SK-N-SH treated with all-trans-retinoic acid at 6 μM for 48 hours (cell line): ENCODE results near the gene ADGRB2.

ENCODE experiments used
- ATAC-seq: fragments of 200-7000 bp; cut with Tn5 transposase; 3 replicates; pipeline ENCODE4 v1.9.1; 2020; ENCODE audit warnings: mild to moderate bottlenecking, moderate library complexity
- ARNTL ChIP-seq: fragments of 450-650 bp; formaldehyde crosslinking; IDR thresholded peaks from 2 replicates; pipeline ENCODE4 v1.5.0; 2020; ENCODE audit warnings: low read depth, mild to moderate bottlenecking, moderate library complexity, borderline replicate concordance
- BACH2 ChIP-seq: fragments of 250-450 bp; sonication (Bioruptor Pico); IDR thresholded peaks from 2 replicates; pipeline ENCODE4 v1.9.0; 2021; ENCODE audit warnings: mild to moderate bottlenecking, borderline replicate concordance
- CSDC2 ChIP-seq: fragments of 250-450 bp; sonication (Bioruptor Pico); IDR thresholded peaks from 2 replicates; pipeline ENCODE4 v1.5.0; 2020; ENCODE audit warnings: mild to moderate bottlenecking, moderate library complexity
- ESRRG ChIP-seq: fragments of 250-450 bp; sonication (Bioruptor Pico); IDR thresholded peaks from 2 replicates; pipeline ENCODE4 v1.6.1; 2021; ENCODE audit warnings: mild to moderate bottlenecking
- GLIS3 ChIP-seq: fragments of 250-450 bp; sonication (Bioruptor Pico); IDR thresholded peaks from 2 replicates; pipeline ENCODE4 v1.5.0; 2020; ENCODE audit warnings: mild to moderate bottlenecking, moderate library complexity
- OSR1 ChIP-seq: fragments of 250-450 bp; sonication (Bioruptor Pico); IDR thresholded peaks from 2 replicates; pipeline ENCODE4 v1.8.0; 2022; ENCODE audit warnings: moderate library complexity, mild to moderate bottlenecking, inconsistent platforms
- PPARA ChIP-seq: fragments of 250-450 bp; sonication (Bioruptor Pico); IDR thresholded peaks from 2 replicates; pipeline ENCODE4 v1.5.0; 2020; ENCODE audit warnings: mild to moderate bottlenecking, borderline replicate concordance
- RARB ChIP-seq: fragments of 250-450 bp; sonication (Bioruptor Pico); IDR thresholded peaks from 2 replicates; pipeline ENCODE4 v1.8.0; 2021; ENCODE audit warnings: mild to moderate bottlenecking, moderate library complexity
- SNAI2 ChIP-seq: fragments of 250-450 bp; sonication (Bioruptor Pico); IDR thresholded peaks from 2 replicates; pipeline ENCODE4 v1.5.0; 2020; ENCODE audit warnings: mild to moderate bottlenecking, moderate library complexity
- TCF4 ChIP-seq: fragments of 250-450 bp; sonication (Bioruptor Pico); IDR thresholded peaks from 2 replicates; pipeline ENCODE4 v1.8.0; 2021; ENCODE audit warnings: mild to moderate bottlenecking, moderate library complexity, borderline replicate concordance
- TOX ChIP-seq: fragments of 250-450 bp; sonication (Bioruptor Pico); IDR thresholded peaks from 2 replicates; pipeline ENCODE4 v1.8.0; 2021; ENCODE audit warnings: mild to moderate bottlenecking, moderate library complexity, borderline replicate concordance
- ZC3H10 ChIP-seq: fragments of 250-450 bp; sonication (Bioruptor Pico); IDR thresholded peaks from 2 replicates; pipeline ENCODE4 v1.5.1; 2021; ENCODE audit warnings: mild to moderate bottlenecking, moderate library complexity
- ZFP3 ChIP-seq: fragments of 250-450 bp; sonication (Bioruptor Pico); IDR thresholded peaks from 2 replicates; pipeline ENCODE4 v1.5.0; 2020; ENCODE audit warnings: mild to moderate bottlenecking, moderate library complexity
- ZFP30 ChIP-seq: fragments of 450-650 bp; formaldehyde crosslinking; IDR thresholded peaks from 2 replicates; pipeline ENCODE4 v1.5.0; 2022; ENCODE audit warnings: mild to moderate bottlenecking, moderate library complexity
- ZNF565 ChIP-seq: fragments of 450-650 bp; formaldehyde crosslinking; conservative IDR thresholded peaks from 2 replicates; pipeline ENCODE4 v1.5.0; 2020; ENCODE audit warnings: low read depth, mild to moderate bottlenecking, moderate library complexity
- ZNF70 ChIP-seq: fragments of 450-650 bp; formaldehyde crosslinking; IDR thresholded peaks from 2 replicates; pipeline ENCODE4 v1.5.0; 2020; ENCODE audit warnings: mild to moderate bottlenecking, moderate library complexity
- ZNF8 ChIP-seq: fragments of 450-650 bp; formaldehyde crosslinking; IDR thresholded peaks from 2 replicates; pipeline ENCODE4 v1.5.0; 2020; ENCODE audit warnings: mild to moderate bottlenecking, moderate library complexity
- TF ChIP-seq, protein P1 (sequence below): fragments of 250-450 bp; sonication (Bioruptor Pico); IDR thresholded peaks from 2 replicates; pipeline ENCODE4 v1.5.1; 2020; ENCODE audit warnings: low read depth, mild to moderate bottlenecking, moderate library complexity
- TF ChIP-seq, protein P2 (sequence below): fragments of 250-450 bp; sonication (Bioruptor Pico); IDR thresholded peaks from 2 replicates; pipeline ENCODE4 v1.8.0; 2021; ENCODE audit warnings: low read depth, mild to moderate bottlenecking, moderate library complexity, borderline replicate concordance
- TF ChIP-seq, protein P3 (sequence below): fragments of 250-450 bp; sonication (Bioruptor Pico); IDR thresholded peaks from 2 replicates; pipeline ENCODE4 v1.8.0; 2020; ENCODE audit warnings: mild to moderate bottlenecking, moderate library complexity, borderline replicate concordance
- TF ChIP-seq, protein P4 (sequence below): fragments of 250-450 bp; sonication (Bioruptor Pico); IDR thresholded peaks from 2 replicates; pipeline ENCODE4 v1.5.1; 2021; ENCODE audit warnings: mild to moderate bottlenecking, moderate library complexity
- TF ChIP-seq, protein P5 (sequence below): fragments of 250-450 bp; sonication (Bioruptor Pico); IDR thresholded peaks from 2 replicates; pipeline ENCODE4 v1.5.0; 2020; ENCODE audit warnings: mild to moderate bottlenecking, moderate library complexity

The ADGRB2 gene

DNA sequence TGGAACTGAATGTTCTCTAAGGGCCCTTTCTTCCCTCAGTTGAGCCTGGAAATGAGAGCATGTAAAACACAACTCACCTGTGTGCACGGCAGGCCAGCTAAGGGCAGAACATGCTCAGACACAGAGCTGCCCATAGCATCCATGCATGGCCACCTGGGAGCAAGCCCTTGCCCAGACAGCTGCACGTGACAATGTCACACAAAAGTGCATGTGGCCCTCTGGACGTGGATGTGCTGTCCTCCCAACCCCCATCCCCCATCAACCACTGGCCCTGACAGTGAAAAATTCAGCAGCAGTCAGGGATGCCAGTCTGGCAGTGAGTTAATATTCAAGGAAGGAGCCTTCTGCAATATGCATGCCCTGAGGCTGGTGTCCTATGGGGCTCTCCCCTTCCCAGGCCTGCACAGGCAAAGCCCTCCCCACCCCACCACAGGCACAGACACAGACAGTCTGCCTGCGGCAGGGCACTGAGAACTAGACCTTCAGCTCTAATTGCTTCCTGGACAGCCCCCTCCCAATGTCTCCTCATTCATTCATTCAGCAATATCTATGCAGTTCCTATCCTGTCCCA lies 45.7 kb downstream of the ADGRB2 start:
- no peak for ATAC-seq
- TF ChIP-seq SNAI2 (CRISPR knock-in tag) (no peak), TOX (CRISPR knock-in tag) (no peak), RARB (no peak), OSR1 (no peak), ZC3H10 (CRISPR knock-in tag) (no peak), CSDC2 (CRISPR knock-in tag) (no peak), ZFP3 (no peak), TCF4 (CRISPR knock-in tag) (no peak), PPARA (CRISPR knock-in tag) (no peak), ZFP30 (CRISPR knock-in tag) (no peak), ZNF8 (CRISPR knock-in tag) (no peak), GLIS3 (CRISPR knock-in tag) (no peak), BACH2 (CRISPR knock-in tag) (no peak), ZNF70 (CRISPR knock-in tag) (no peak)
- TF ChIP-seq, protein P1, sequence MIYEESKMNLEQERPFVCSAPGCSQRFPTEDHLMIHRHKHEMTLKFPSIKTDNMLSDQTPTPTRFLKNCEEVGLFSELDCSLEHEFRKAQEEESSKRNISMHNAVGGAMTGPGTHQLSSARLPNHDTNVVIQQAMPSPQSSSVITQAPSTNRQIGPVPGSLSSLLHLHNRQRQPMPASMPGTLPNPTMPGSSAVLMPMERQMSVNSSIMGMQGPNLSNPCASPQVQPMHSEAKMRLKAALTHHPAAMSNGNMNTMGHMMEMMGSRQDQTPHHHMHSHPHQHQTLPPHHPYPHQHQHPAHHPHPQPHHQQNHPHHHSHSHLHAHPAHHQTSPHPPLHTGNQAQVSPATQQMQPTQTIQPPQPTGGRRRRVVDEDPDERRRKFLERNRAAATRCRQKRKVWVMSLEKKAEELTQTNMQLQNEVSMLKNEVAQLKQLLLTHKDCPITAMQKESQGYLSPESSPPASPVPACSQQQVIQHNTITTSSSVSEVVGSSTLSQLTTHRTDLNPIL (CRISPR knock-in tag): no peak
- TF ChIP-seq, protein P2, sequence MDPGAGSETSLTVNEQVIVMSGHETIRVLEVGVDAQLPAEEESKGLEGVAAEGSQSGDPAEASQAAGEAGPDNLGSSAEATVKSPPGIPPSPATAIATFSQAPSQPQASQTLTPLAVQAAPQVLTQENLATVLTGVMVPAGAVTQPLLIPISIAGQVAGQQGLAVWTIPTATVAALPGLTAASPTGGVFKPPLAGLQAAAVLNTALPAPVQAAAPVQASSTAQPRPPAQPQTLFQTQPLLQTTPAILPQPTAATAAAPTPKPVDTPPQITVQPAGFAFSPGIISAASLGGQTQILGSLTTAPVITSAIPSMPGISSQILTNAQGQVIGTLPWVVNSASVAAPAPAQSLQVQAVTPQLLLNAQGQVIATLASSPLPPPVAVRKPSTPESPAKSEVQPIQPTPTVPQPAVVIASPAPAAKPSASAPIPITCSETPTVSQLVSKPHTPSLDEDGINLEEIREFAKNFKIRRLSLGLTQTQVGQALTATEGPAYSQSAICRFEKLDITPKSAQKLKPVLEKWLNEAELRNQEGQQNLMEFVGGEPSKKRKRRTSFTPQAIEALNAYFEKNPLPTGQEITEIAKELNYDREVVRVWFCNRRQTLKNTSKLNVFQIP (CRISPR knock-in tag): no peak
- TF ChIP-seq, protein P3, sequence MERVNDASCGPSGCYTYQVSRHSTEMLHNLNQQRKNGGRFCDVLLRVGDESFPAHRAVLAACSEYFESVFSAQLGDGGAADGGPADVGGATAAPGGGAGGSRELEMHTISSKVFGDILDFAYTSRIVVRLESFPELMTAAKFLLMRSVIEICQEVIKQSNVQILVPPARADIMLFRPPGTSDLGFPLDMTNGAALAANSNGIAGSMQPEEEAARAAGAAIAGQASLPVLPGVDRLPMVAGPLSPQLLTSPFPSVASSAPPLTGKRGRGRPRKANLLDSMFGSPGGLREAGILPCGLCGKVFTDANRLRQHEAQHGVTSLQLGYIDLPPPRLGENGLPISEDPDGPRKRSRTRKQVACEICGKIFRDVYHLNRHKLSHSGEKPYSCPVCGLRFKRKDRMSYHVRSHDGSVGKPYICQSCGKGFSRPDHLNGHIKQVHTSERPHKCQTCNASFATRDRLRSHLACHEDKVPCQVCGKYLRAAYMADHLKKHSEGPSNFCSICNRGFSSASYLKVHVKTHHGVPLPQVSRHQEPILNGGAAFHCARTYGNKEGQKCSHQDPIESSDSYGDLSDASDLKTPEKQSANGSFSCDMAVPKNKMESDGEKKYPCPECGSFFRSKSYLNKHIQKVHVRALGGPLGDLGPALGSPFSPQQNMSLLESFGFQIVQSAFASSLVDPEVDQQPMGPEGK (CRISPR knock-in tag): no peak
- TF ChIP-seq, protein P4, sequence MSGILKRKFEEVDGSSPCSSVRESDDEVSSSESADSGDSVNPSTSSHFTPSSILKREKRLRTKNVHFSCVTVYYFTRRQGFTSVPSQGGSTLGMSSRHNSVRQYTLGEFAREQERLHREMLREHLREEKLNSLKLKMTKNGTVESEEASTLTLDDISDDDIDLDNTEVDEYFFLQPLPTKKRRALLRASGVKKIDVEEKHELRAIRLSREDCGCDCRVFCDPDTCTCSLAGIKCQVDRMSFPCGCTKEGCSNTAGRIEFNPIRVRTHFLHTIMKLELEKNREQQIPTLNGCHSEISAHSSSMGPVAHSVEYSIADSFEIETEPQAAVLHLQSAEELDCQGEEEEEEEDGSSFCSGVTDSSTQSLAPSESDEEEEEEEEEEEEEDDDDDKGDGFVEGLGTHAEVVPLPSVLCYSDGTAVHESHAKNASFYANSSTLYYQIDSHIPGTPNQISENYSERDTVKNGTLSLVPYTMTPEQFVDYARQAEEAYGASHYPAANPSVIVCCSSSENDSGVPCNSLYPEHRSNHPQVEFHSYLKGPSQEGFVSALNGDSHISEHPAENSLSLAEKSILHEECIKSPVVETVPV: no peak
- TF ChIP-seq, all 23 proteins: peak for 0

DNA sequence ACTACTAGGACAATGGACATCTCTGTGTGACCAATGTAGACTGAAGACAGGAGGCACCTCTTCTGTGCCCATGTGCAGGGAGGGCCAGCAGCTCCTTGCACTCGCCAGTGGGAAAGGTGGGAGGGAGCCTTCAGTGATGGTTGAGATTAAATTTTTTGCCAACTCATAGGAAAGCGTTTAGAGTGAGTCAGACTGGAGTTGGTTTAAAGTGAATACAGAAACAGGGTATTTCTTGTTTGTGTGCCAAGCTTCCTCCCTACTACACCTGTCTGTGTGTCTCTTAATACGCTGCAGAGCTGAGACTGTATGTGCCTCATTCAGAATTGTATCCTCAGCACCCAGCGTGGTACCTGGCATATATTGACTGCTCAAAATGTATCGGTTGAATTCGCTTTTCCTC lies 46.8 kb downstream of the ADGRB2 start:
- TF ChIP-seq CSDC2 (CRISPR knock-in tag) (no peak), ESRRG (CRISPR knock-in tag) (no peak), TOX (CRISPR knock-in tag) (no peak), ARNTL (CRISPR knock-in tag) (no peak), ZNF70 (CRISPR knock-in tag) (no peak), RARB (no peak), TCF4 (CRISPR knock-in tag) (no peak), ZNF8 (CRISPR knock-in tag) (no peak)
- TF ChIP-seq, protein P3 (CRISPR knock-in tag): no peak
- no peak for ATAC-seq

DNA sequence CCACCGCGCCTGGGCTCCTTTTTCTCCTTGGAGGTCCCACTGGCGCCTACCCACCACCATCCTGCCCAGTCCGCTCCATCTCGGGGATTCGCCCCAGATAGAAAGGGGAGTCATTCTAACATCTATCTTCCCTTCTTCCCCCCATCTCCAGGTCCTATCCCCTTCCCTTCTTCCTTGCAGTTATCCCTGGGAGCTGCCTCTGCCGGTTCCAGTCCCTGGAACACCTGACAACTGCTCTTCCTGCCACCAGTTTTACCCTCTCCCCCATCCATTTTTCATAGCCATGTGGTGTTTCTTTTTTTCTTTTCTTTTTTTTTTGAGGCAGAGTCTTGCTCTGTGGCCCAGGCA lies 48.3 kb downstream of the ADGRB2 start:
- TF ChIP-seq, protein P2 (CRISPR knock-in tag): no peak
- TF ChIP-seq TCF4 (CRISPR knock-in tag) (no peak), ZFP30 (CRISPR knock-in tag) (no peak), PPARA (CRISPR knock-in tag) (no peak), ZNF565 (CRISPR knock-in tag) (no peak), CSDC2 (CRISPR knock-in tag) (no peak)
- TF ChIP-seq, protein P5, sequence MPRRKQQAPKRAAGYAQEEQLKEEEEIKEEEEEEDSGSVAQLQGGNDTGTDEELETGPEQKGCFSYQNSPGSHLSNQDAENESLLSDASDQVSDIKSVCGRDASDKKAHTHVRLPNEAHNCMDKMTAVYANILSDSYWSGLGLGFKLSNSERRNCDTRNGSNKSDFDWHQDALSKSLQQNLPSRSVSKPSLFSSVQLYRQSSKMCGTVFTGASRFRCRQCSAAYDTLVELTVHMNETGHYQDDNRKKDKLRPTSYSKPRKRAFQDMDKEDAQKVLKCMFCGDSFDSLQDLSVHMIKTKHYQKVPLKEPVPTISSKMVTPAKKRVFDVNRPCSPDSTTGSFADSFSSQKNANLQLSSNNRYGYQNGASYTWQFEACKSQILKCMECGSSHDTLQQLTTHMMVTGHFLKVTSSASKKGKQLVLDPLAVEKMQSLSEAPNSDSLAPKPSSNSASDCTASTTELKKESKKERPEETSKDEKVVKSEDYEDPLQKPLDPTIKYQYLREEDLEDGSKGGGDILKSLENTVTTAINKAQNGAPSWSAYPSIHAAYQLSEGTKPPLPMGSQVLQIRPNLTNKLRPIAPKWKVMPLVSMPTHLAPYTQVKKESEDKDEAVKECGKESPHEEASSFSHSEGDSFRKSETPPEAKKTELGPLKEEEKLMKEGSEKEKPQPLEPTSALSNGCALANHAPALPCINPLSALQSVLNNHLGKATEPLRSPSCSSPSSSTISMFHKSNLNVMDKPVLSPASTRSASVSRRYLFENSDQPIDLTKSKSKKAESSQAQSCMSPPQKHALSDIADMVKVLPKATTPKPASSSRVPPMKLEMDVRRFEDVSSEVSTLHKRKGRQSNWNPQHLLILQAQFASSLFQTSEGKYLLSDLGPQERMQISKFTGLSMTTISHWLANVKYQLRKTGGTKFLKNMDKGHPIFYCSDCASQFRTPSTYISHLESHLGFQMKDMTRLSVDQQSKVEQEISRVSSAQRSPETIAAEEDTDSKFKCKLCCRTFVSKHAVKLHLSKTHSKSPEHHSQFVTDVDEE (CRISPR knock-in tag): no peak
- no peak for ATAC-seq
